ENCODE data around the gene RPS19BP1.

RPS19BP1 gene

GRCh38 chr22:39558950-39559349 is 26.4 kb upstream of the RPS19BP1 start:
- no peak for DNase-seq

GRCh38 chr22:39558254-39558727 is 25.7 kb upstream of the RPS19BP1 start:
- DNase-seq, result no peak

GRCh38 chr22:39556970-39557841 is 24.7 kb upstream of the RPS19BP1 start:
- DNase-seq, result no peak

GRCh38 chr22:39554151-39554550 is 21.6 kb upstream of the RPS19BP1 start:
- DNase-seq, result no peak

- DNase-seq, result no peak
Observed at GRCh38 chr22:39553429-39553828, 20.9 kb upstream of the RPS19BP1 start.

- DNase-seq, result no peak
Observed at GRCh38 chr22:39547587-39547947, 15.0 kb upstream of the RPS19BP1 start.

GRCh38 chr22:39546889-39547586 is 14.5 kb upstream of the RPS19BP1 start:
- no peak for DNase-seq

- no peak for DNase-seq
Observed at GRCh38 chr22:39545386-39546365, 13.1 kb upstream of the RPS19BP1 start.

- DNase-seq, result no peak
Observed at GRCh38 chr22:39543095-39543494, 10.5 kb upstream of the RPS19BP1 start.

GRCh38 chr22:39537975-39538374 is 5.4 kb upstream of the RPS19BP1 start:
- no peak for DNase-seq

GRCh38 chr22:39536711-39537110 is 4.2 kb upstream of the RPS19BP1 start:
- no peak for DNase-seq

- DNase-seq, result no peak
Observed at GRCh38 chr22:39535831-39536449, 3.4 kb upstream of the RPS19BP1 start.

- DNase-seq, result no peak
Observed at GRCh38 chr22:39535357-39535725, 2.8 kb upstream of the RPS19BP1 start.

- DNase-seq, result no peak
Observed at GRCh38 chr22:39534591-39535356, 2.2 kb upstream of the RPS19BP1 start.

- DNase-seq, result no peak
Observed at GRCh38 chr22:39534092-39534506, 1.6 kb upstream of the RPS19BP1 start.

- DNase-seq, result no peak
Observed at GRCh38 chr22:39530692-39531331, 1.7 kb downstream of the RPS19BP1 start.

GRCh38 chr22:39530116-39530515 is 2.4 kb downstream of the RPS19BP1 start:
- no peak for DNase-seq

- no peak for DNase-seq
Observed at GRCh38 chr22:39529487-39529851, 3.1 kb downstream of the RPS19BP1 start.

- DNase-seq, result peak; percentile 58
Observed at GRCh38 chr22:39528681-39529486, 3.7 kb downstream of the RPS19BP1 start.

GRCh38 chr22:39528080-39528661 is 4.4 kb downstream of the RPS19BP1 start:
- DNase-seq, result no peak
